ENCODE data around the gene TSPAN6.

- no peak for TF ChIP-seq CTCF (conservative IDR thresholded peaks at IDR 0.05; ENCODE audit: low read depth, low read length)
- TF ChIP-seq EZH2phosphoT487 (IDR thresholded peaks at IDR 0.05; ENCODE audit: borderline replicate concordance, low read length) = no peak
- no peak for TF ChIP-seq EZH2 (IDR thresholded peaks at IDR 0.05; ENCODE audit: low read length, unreplicated experiment)
Observed at GRCh38 chrX:100600758-100601157, 35.8 kb downstream of the TSPAN6 start.

Data from PC-3 (cell line).